Astrocyte (in vitro differentiated cells and primary cell): ENCODE data around the gene KCND2. TPM values are rescaled to one million over a fixed set of nuclear protein-coding genes. Genes with fewer than 3 reads are reported as not detected.
A peak's percentile ranks its signal among the peaks of the same experiment; 100 is the strongest.

ENCODE experiments used
- DNase-seq: peaks from one replicate; pipeline ENCODE4 v3.0.0-alpha.2; 2010; ENCODE audit warnings: low read depth
- FAIRE-seq: peaks from 2 replicates; lab custom pipeline; 2011; peaks lifted over from hg19 to GRCh38; lab: Jason Lieb, UNC
- H2AFZ ChIP-seq: 2 replicates; pipeline ENCODE4 v1.6.0; 2012; ENCODE audit warnings: low read depth, low read length, inconsistent platforms
- H3K27ac ChIP-seq: 2 replicates; pipeline ENCODE4 v1.5.1; 2011; ENCODE audit warnings: low read depth, low read length, inconsistent platforms
- H3K27me3 ChIP-seq: 2 replicates; pipeline ENCODE4 v1.6.0; 2011; ENCODE audit warnings: low read length, inconsistent platforms; ENCODE audit not compliant: insufficient read depth
- H3K36me3 ChIP-seq: 2 replicates; pipeline ENCODE4 v1.5.1; 2011; ENCODE audit warnings: low read length, inconsistent platforms; ENCODE audit not compliant: insufficient read depth
- H3K4me1 ChIP-seq: 2 replicates; pipeline ENCODE4 v1.5.1; 2011; ENCODE audit warnings: low read length, inconsistent platforms; ENCODE audit not compliant: insufficient read depth
- H3K4me2 ChIP-seq: 2 replicates; pipeline ENCODE4 v1.6.0; 2012; ENCODE audit warnings: low read length, inconsistent platforms
- H3K4me3 ChIP-seq: 2 replicates; pipeline ENCODE4 v1.5.1; 2011; ENCODE audit warnings: low read depth, mild to moderate bottlenecking, low read length, inconsistent platforms; ENCODE audit not compliant: insufficient read depth
- H3K79me2 ChIP-seq: 2 replicates; pipeline ENCODE4 v1.6.0; 2012; ENCODE audit warnings: mild to moderate bottlenecking, low read length, inconsistent platforms; ENCODE audit not compliant: insufficient read depth
- H3K9ac ChIP-seq: 2 replicates; pipeline ENCODE4 v1.6.0; 2012; ENCODE audit warnings: mild to moderate bottlenecking, low read length, inconsistent platforms
- H3K9me3 ChIP-seq: 2 replicates; pipeline ENCODE4 v1.5.1; 2012; ENCODE audit warnings: low read depth, mild to moderate bottlenecking, low read length, inconsistent platforms; ENCODE audit not compliant: insufficient read depth
- H4K20me1 ChIP-seq: 2 replicates; pipeline ENCODE4 v1.6.0; 2012; ENCODE audit warnings: low read length, inconsistent platforms; ENCODE audit not compliant: insufficient read depth
- H3K27ac Mint-ChIP-seq: one replicate; pipeline ENCODE4 v1.8.0; 2021; ENCODE audit warnings: mild to moderate bottlenecking, mixed read lengths; ENCODE audit not compliant: unreplicated experiment
- H3K27me3 Mint-ChIP-seq: one replicate; pipeline ENCODE4 v1.8.0; 2021; ENCODE audit warnings: low read depth, mixed read lengths; ENCODE audit not compliant: unreplicated experiment
- H3K36me3 Mint-ChIP-seq: one replicate; pipeline ENCODE4 v1.8.0; 2021; ENCODE audit warnings: low read depth, mixed read lengths; ENCODE audit not compliant: unreplicated experiment
- H3K4me1 Mint-ChIP-seq: one replicate; pipeline ENCODE4 v1.8.0; 2021; ENCODE audit warnings: low read depth, mixed read lengths; ENCODE audit not compliant: unreplicated experiment
- H3K4me3 Mint-ChIP-seq: one replicate; pipeline ENCODE4 v1.8.0; 2021; ENCODE audit warnings: mild to moderate bottlenecking, moderate library complexity, mixed read lengths; ENCODE audit not compliant: unreplicated experiment
- H3K9me3 Mint-ChIP-seq: one replicate; pipeline ENCODE4 v1.8.0; 2021; ENCODE audit warnings: mild to moderate bottlenecking, mixed read lengths; ENCODE audit not compliant: unreplicated experiment
- EZH2 ChIP-seq: IDR thresholded peaks from 2 replicates; pipeline ENCODE4 v1.6.1; 2012; ENCODE audit warnings: mild to moderate bottlenecking, low read length, inconsistent platforms; ENCODE audit not compliant: insufficient read depth
- total RNA-seq: library from RNA; stranded (reverse); gene quantifications from 2 replicates; pipeline ENCODE4 v1.2.1, GENCODE V29; 2021
- TF ChIP-seq, protein P1 (sequence below): IDR thresholded peaks from 2 replicates; pipeline ENCODE4 v1.5.1; 2011; ENCODE audit warnings: low read depth, mild to moderate bottlenecking, inconsistent platforms, low read length, moderate library complexity; ENCODE audit not compliant: insufficient read depth

The KCND2 gene
- total RNA-seq, 1 donor from 2014 or later = 0.30 TPM

DNA sequence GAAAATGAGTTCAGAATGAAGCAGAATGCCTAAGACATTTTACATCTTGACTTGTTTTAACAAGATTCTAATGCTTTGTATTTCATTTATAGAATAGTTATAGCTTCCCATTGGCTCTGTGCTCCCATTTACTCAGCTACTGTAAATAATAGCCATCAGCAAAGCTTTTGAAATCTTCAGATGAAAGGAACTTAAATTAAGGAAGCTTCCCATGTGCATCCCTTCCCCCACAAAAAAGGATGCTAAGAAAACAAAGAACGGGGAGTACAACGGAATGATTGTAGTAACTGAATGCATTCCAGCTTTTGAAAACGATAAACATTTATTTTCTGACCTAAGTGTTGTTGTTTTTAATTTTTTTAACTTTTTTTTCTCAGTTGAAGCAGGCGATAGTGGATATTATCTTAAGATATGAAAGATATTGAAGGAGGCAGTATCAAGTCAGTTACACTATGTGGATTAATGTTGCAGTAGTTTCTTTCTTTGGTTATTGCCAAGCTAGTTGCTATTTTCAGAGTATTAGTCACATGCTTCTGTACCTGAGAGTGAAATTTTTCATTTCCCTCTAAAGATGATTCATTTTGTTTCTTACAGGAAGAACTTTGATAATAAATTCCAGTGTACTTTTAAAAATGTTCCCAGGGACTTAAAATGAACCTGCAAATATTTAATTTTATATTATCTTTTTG is 129.2 kb downstream of the KCND2 start:
- H3K4me1 Mint-ChIP-seq = peaks cover 9% of the 10 kb centered on the region
- H2AFZ ChIP-seq = peak overlapping the region; percentile 51
- H3K4me3 ChIP-seq = peak overlapping the region; percentile 34
- H3K27me3 ChIP-seq = no peaks in the 10 kb centered on the region
- H3K9me3 Mint-ChIP-seq = no peaks in the 10 kb centered on the region
- H3K9me3 ChIP-seq = no peaks in the 10 kb centered on the region
- H3K27ac Mint-ChIP-seq = peak overlapping the region; percentile 7
- no peak for FAIRE-seq
- no peaks in the 10 kb centered on the region for H3K36me3 ChIP-seq
- peak overlapping the region; percentile 12 for H3K9ac ChIP-seq
- peak; percentile 66 for DNase-seq
- peak overlapping the region; percentile 77 for H3K4me2 ChIP-seq
- no peaks in the 10 kb centered on the region for H3K27me3 Mint-ChIP-seq
- no peak overlapping the region for H3K4me3 Mint-ChIP-seq
- no peaks in the 10 kb centered on the region for H3K36me3 Mint-ChIP-seq
- H3K79me2 ChIP-seq = no peaks in the 10 kb centered on the region
- TF ChIP-seq EZH2 = no peak
- TF ChIP-seq, protein P1, sequence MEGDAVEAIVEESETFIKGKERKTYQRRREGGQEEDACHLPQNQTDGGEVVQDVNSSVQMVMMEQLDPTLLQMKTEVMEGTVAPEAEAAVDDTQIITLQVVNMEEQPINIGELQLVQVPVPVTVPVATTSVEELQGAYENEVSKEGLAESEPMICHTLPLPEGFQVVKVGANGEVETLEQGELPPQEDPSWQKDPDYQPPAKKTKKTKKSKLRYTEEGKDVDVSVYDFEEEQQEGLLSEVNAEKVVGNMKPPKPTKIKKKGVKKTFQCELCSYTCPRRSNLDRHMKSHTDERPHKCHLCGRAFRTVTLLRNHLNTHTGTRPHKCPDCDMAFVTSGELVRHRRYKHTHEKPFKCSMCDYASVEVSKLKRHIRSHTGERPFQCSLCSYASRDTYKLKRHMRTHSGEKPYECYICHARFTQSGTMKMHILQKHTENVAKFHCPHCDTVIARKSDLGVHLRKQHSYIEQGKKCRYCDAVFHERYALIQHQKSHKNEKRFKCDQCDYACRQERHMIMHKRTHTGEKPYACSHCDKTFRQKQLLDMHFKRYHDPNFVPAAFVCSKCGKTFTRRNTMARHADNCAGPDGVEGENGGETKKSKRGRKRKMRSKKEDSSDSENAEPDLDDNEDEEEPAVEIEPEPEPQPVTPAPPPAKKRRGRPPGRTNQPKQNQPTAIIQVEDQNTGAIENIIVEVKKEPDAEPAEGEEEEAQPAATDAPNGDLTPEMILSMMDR = no peak
- H3K4me1 ChIP-seq = peaks cover 6% of the 10 kb centered on the region
- H3K27ac ChIP-seq = peak overlapping the region; percentile 54
- no peaks in the 10 kb centered on the region for H4K20me1 ChIP-seq

DNA sequence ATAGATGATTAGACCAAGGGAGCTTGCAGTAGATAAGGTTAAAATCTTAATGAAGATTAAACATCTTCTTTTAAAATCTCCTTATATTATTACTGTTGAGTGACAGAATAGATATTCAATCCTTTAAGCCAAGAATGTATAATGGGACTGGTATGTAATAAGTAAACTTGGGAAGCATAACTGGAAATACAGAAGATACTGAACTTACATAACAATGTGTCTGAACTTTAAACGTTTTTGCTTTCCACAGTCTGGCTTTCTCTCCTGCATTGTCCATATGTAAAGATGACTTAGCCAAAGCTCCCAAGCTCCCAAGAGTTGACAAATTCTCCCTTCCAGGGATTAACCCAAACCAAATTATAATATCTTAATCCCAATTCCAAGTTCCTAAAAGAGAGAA is 129.8 kb downstream of the KCND2 start:
- Mint-ChIP-seq H3K4me3 (no peak overlapping the region), H3K36me3 (no peaks in the 10 kb centered on the region), H3K9me3 (no peaks in the 10 kb centered on the region), H3K4me1 (peaks cover 9% of the 10 kb centered on the region), H3K27ac (peak overlapping the region; percentile 7), H3K27me3 (no peaks in the 10 kb centered on the region)
- Histone ChIP-seq H2AFZ (no peak overlapping the region), H3K9ac (no peak overlapping the region), H3K4me2 (peak overlapping the region; percentile 45), H3K36me3 (no peaks in the 10 kb centered on the region), H3K27ac (peak overlapping the region; percentile 31), H3K79me2 (no peaks in the 10 kb centered on the region), H3K27me3 (no peaks in the 10 kb centered on the region), H4K20me1 (no peaks in the 10 kb centered on the region), H3K9me3 (no peaks in the 10 kb centered on the region), H3K4me1 (peaks cover 6% of the 10 kb centered on the region), H3K4me3 (no peak overlapping the region)
- peak; percentile 57 for DNase-seq
- FAIRE-seq = no peak
- TF ChIP-seq, protein P1 = no peak
- no peak for TF ChIP-seq EZH2

DNA sequence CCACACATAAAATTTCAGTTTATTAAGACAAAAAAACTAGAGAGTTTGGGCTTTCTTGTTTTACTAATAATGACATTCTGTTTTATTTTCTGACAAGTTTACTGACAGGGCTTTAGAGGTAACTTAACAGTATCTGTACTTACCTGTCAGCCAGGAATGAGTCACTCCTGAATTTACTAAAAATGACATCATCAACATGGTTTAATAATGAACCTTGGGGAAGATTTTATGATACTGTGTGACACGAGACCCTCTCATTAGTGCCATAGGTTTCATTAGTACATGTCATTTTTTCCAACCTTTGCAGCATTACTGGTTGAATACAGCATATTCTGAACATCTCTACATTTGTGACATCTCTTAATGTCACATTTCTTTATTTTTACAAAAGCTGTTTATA is 131.1 kb downstream of the KCND2 start:
- Mint-ChIP-seq H3K27me3 (no peaks in the 10 kb centered on the region), H3K27ac (no peak overlapping the region), H3K36me3 (no peaks in the 10 kb centered on the region), H3K4me1 (peaks cover 9% of the 10 kb centered on the region), H3K9me3 (no peaks in the 10 kb centered on the region), H3K4me3 (no peak overlapping the region)
- no peaks in the 10 kb centered on the region for H4K20me1 ChIP-seq
- no peak overlapping the region for H3K4me2 ChIP-seq
- H3K27me3 ChIP-seq = no peaks in the 10 kb centered on the region
- no peak overlapping the region for H3K4me3 ChIP-seq
- H3K79me2 ChIP-seq = no peaks in the 10 kb centered on the region
- no peak overlapping the region for H3K9ac ChIP-seq
- no peak overlapping the region for H2AFZ ChIP-seq
- TF ChIP-seq EZH2 = no peak
- no peak overlapping the region for H3K27ac ChIP-seq
- no peaks in the 10 kb centered on the region for H3K36me3 ChIP-seq
- FAIRE-seq (no peak), DNase-seq (no peak)
- peaks cover 6% of the 10 kb centered on the region for H3K4me1 ChIP-seq
- no peaks in the 10 kb centered on the region for H3K9me3 ChIP-seq
